Stomach smooth muscle (tissue), 2 donors: ENCODE measurements around the gene RHOH.

Experiments
- H3K27ac ChIP-seq: one replicate; pipeline ENCODE4 v1.7.0; 2013; ENCODE audit warnings: mild to moderate bottlenecking, low read length, inconsistent platforms
- H3K27me3 ChIP-seq, 2 donors: one replicate each; pipeline ENCODE4 v1.7.0; 2013; ENCODE audit warnings: low read length in 2 of 2; ENCODE audit not compliant: insufficient read depth in 2 of 2, control insufficient read depth in 1 of 2
- H3K36me3 ChIP-seq, 2 donors: one replicate each; pipeline ENCODE4 v1.7.0; 2013; ENCODE audit warnings: low read length in 2 of 2; ENCODE audit not compliant: control insufficient read depth in 2 of 2, insufficient read depth in 2 of 2
- H3K4me1 ChIP-seq: one replicate; pipeline ENCODE4 v1.7.0; 2013; ENCODE audit warnings: low read length; ENCODE audit not compliant: control insufficient read depth, insufficient read depth
- H3K4me3 ChIP-seq, 2 donors: one replicate each; pipeline ENCODE4 v1.7.0; 2013; ENCODE audit warnings: low read length in 2 of 2
- H3K9ac ChIP-seq, 2 donors: one replicate each; pipeline ENCODE4 v1.7.0; 2013; ENCODE audit warnings: low read length in 2 of 2, mild to moderate bottlenecking in 1 of 2
- H3K9me3 ChIP-seq, 2 donors: one replicate each; pipeline ENCODE4 v1.7.0; 2013; ENCODE audit warnings: low read length in 2 of 2; ENCODE audit not compliant: control insufficient read depth in 2 of 2
- donor health status: healthy.
- donor health status: Pancreatic carcinoma.

The RHOH gene

GRCh38 chr4:40240040-40240653, 43.3 kb downstream of the RHOH start:
- Histone ChIP-seq H3K36me3 (no peaks in the 10 kb centered on the region), H3K4me3 (no peak overlapping the region), H3K27ac (no peak overlapping the region), H3K4me1 (no peaks in the 10 kb centered on the region), H3K9me3 (no peaks in the 10 kb centered on the region), H3K27me3 (no peaks in the 10 kb centered on the region), H3K9ac (no peak overlapping the region)

- Histone ChIP-seq H3K9ac (no peak overlapping the region), H3K36me3 (no peaks in the 10 kb centered on the region), H3K9me3 (no peaks in the 10 kb centered on the region), H3K27me3 (no peaks in the 10 kb centered on the region), H3K27ac (no peak overlapping the region), H3K4me1 (no peaks in the 10 kb centered on the region), H3K4me3 (no peak overlapping the region)
Observed at GRCh38 chr4:40241026-40241425, 44.2 kb downstream of the RHOH start.

- Histone ChIP-seq H3K9ac (no peak overlapping the region), H3K27ac (no peak overlapping the region), H3K27me3 (no peaks in the 10 kb centered on the region), H3K9me3 (no peaks in the 10 kb centered on the region), H3K36me3 (no peaks in the 10 kb centered on the region), H3K4me1 (no peaks in the 10 kb centered on the region), H3K4me3 (no peak overlapping the region)
Observed at GRCh38 chr4:40241941-40242340, 45.1 kb downstream of the RHOH start.

- Histone ChIP-seq H3K27ac (no peak overlapping the region), H3K4me1 (no peaks in the 10 kb centered on the region), H3K9ac (no peak overlapping the region), H3K36me3 (no peaks in the 10 kb centered on the region), H3K27me3 (no peaks in the 10 kb centered on the region), H3K4me3 (no peak overlapping the region), H3K9me3 (no peaks in the 10 kb centered on the region)
Observed at GRCh38 chr4:40243386-40243948, 46.6 kb downstream of the RHOH start.

- Histone ChIP-seq H3K27me3 (no peaks in the 10 kb centered on the region), H3K36me3 (no peaks in the 10 kb centered on the region)
Observed at GRCh38 chr4:40244606-40245005, 47.8 kb downstream of the RHOH start.

GRCh38 chr4:40245550-40245949, 48.7 kb downstream of the RHOH start:
- Histone ChIP-seq H3K9ac (no peak overlapping the region), H3K36me3 (no peaks in the 10 kb centered on the region), H3K27ac (no peak overlapping the region), H3K9me3 (no peaks in the 10 kb centered on the region), H3K4me3 (no peak overlapping the region), H3K4me1 (no peaks in the 10 kb centered on the region), H3K27me3 (no peaks in the 10 kb centered on the region)

More at GRCh38 chr4:40244606-40245005, 47.8 kb downstream of the RHOH start:
- Histone ChIP-seq H3K4me3 (no peak overlapping the region), H3K9ac (no peak overlapping the region), H3K4me1 (no peaks in the 10 kb centered on the region), H3K27ac (no peak overlapping the region), H3K9me3 (no peaks in the 10 kb centered on the region)

GRCh38 chr4:40246011-40246900, 49.4 kb downstream of the RHOH start:
- H3K27me3 ChIP-seq = no peaks in the 10 kb centered on the region
- H3K36me3 ChIP-seq = no peaks in the 10 kb centered on the region
- H3K4me1 ChIP-seq = no peaks in the 10 kb centered on the region
- H3K4me3 ChIP-seq = no peak overlapping the region
- H3K9me3 ChIP-seq = no peaks in the 10 kb centered on the region
- no peak overlapping the region for H3K27ac ChIP-seq
- H3K9ac ChIP-seq = no peak overlapping the region

- Histone ChIP-seq H3K9me3 (no peaks in the 10 kb centered on the region), H3K4me3 (no peak overlapping the region), H3K4me1 (no peaks in the 10 kb centered on the region), H3K9ac (no peak overlapping the region), H3K27me3 (no peaks in the 10 kb centered on the region), H3K27ac (no peak overlapping the region), H3K36me3 (no peaks in the 10 kb centered on the region)
Observed at GRCh38 chr4:40246938-40247337, 50.1 kb downstream of the RHOH start.

- Histone ChIP-seq H3K4me3 (no peak overlapping the region), H3K27ac (no peak overlapping the region), H3K9me3 (no peaks in the 10 kb centered on the region)
Observed at GRCh38 chr4:40247350-40247749, 50.5 kb downstream of the RHOH start.

GRCh38 chr4:40251366-40251765, 54.5 kb downstream of the RHOH start:
- no peak overlapping the region for H3K4me3 ChIP-seq
- H3K9me3 ChIP-seq = no peaks in the 10 kb centered on the region
- H3K4me1 ChIP-seq = no peaks in the 10 kb centered on the region
- no peaks in the 10 kb centered on the region for H3K27me3 ChIP-seq
- H3K9ac ChIP-seq = no peak overlapping the region
- no peak overlapping the region for H3K27ac ChIP-seq
- H3K36me3 ChIP-seq = no peaks in the 10 kb centered on the region

More at GRCh38 chr4:40247350-40247749, 50.5 kb downstream of the RHOH start:
- Histone ChIP-seq H3K4me1 (no peaks in the 10 kb centered on the region), H3K27me3 (no peaks in the 10 kb centered on the region), H3K9ac (no peak overlapping the region), H3K36me3 (no peaks in the 10 kb centered on the region)

- Histone ChIP-seq H3K9ac (no peak overlapping the region), H3K27me3 (no peaks in the 10 kb centered on the region), H3K27ac (no peak overlapping the region), H3K9me3 (no peaks in the 10 kb centered on the region), H3K36me3 (no peaks in the 10 kb centered on the region), H3K4me1 (no peaks in the 10 kb centered on the region), H3K4me3 (no peak overlapping the region)
Observed at GRCh38 chr4:40253906-40254305, 57.1 kb downstream of the RHOH start.
